Measurements from ENCODE around the gene HPGDS.

Gene HPGDS

DNA sequence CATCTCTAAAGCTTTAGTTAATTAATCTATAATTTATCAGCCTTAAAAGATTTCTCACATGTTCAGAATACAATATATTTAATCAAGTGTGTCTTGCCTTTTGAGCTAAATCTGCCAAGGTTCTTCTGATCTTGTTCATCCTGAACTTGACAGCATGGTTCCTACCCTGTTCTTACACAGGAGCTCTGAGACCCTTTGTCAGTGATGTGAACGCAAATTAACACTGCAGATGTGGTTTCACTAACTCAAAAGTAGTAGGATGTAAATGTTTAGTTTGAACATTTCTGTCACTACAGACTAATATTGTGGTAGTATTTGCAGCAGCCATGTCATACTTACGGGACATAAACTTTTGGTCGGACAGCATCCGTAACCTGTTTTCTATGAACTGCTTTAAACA, 75.6 kb downstream of the HPGDS start:
- TF ChIP-seq, protein P1, sequence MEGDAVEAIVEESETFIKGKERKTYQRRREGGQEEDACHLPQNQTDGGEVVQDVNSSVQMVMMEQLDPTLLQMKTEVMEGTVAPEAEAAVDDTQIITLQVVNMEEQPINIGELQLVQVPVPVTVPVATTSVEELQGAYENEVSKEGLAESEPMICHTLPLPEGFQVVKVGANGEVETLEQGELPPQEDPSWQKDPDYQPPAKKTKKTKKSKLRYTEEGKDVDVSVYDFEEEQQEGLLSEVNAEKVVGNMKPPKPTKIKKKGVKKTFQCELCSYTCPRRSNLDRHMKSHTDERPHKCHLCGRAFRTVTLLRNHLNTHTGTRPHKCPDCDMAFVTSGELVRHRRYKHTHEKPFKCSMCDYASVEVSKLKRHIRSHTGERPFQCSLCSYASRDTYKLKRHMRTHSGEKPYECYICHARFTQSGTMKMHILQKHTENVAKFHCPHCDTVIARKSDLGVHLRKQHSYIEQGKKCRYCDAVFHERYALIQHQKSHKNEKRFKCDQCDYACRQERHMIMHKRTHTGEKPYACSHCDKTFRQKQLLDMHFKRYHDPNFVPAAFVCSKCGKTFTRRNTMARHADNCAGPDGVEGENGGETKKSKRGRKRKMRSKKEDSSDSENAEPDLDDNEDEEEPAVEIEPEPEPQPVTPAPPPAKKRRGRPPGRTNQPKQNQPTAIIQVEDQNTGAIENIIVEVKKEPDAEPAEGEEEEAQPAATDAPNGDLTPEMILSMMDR (IDR thresholded peaks at IDR 0.05; ENCODE audit: control insufficient read depth, insufficient read depth, low read depth, low read length, missing control alignments): no peak

DNA sequence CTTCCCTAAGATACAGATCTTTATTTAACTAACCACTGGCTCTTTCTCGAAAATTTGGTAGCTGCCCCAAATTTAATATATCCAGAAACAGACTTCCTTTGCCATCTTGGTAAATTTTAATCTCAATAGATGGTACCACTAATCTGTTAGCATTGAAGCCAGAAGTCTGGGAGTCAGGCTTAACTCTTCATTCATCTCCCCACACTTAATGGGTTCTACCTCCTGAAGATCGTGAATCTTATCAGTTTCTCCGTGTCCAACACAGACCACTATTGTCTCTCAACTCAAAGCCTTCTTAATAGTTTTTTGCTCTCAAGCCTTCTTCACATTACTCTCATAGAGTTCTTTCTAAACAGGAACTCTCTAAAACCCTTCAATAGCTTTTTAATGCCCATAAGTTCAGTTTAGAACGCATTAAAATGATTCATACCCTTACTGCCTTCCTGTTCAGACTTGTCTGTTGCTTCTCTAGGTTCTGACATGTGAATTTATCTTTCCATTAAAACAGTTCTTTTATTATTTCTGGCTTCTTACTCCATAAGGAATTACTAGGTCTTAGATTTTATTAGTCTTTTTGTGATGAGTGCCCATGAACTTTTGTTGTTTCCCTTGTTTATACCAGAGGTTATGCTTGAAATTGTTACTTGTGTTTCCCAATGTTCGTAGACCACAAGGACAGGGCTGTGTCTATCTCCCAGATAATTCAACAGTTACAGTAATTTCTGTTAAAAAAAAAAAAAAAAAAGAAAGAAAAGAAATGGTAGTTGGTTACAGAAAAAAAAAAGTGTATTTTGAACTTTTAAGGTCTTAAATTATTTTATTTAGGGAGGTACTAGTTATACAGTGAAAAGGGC, 80.2 kb downstream of the HPGDS start:
- no peak overlapping the region for H3K4me3 ChIP-seq (ENCODE audit: control insufficient read depth, low read depth, low read length)
- TF ChIP-seq, protein P1 (IDR thresholded peaks at IDR 0.05; ENCODE audit: control insufficient read depth, insufficient read depth, low read depth, low read length, missing control alignments): no peak
- DNase-seq (ENCODE audit: low read depth): no peak

More for the DNA sequence above, 75.6 kb downstream of the HPGDS start:
- DNase-seq (ENCODE audit: low read depth): no peak
- H3K4me3 ChIP-seq (ENCODE audit: control insufficient read depth, low read depth, low read length): no peak overlapping the region

DNA sequence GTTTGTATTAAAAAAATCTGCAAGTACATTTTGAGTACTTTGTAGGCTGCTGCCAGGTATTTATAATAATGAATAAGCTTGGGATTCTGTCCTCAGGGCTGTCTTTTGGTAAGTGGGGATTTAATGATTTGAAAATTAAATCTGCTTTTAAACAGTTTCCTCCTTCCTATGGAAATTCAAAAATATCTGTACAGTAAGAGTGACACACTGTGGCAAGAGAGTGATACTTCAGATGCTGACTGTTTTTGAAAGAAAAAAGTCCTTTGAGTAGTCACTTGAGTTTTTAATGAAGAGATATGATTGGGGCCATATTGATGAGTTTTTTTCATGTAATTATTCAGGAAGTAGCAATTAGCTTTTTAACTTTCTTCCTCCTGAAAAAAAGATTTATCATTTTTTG, 85.8 kb downstream of the HPGDS start:
- TF ChIP-seq, protein P1 (IDR thresholded peaks at IDR 0.05; ENCODE audit: control insufficient read depth, insufficient read depth, low read depth, low read length, missing control alignments): no peak
- no peak for DNase-seq (ENCODE audit: low read depth)
- H3K4me3 ChIP-seq (ENCODE audit: control insufficient read depth, low read depth, low read length): no peak overlapping the region

DNA sequence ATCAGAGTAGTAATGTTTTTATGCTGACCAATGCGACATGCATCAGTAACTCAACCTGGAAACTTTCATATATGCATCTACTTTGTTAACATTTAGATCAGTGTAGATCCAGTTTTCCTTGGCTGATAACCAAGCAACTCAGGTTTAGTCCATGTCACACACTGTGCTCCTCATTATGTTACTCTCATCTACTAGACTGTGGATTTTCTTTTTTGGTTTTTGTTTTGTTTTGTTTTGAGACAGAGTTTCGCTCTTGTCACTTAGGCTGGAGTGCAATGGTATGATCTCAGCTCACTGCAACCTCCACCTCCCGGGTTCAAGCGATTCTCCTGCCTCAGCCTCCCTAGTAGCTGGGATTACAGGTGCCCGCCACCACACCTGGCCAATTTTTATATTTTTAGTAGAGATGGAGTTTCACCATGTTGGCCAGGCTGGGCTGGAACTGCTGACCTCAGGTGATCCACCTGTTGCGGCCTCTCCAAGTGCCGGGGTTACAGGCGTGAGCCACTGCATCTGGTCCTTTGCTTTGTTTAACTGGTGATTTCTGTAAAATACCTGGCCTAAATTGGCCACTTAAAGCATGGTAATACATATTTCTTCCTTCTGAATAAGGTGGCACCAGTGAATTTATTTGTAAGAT, 86.4 kb downstream of the HPGDS start:
- DNase-seq (ENCODE audit: low read depth): no peak
- TF ChIP-seq, protein P1 (IDR thresholded peaks at IDR 0.05; ENCODE audit: control insufficient read depth, insufficient read depth, low read depth, low read length, missing control alignments): no peak
- no peak overlapping the region for H3K4me3 ChIP-seq (ENCODE audit: control insufficient read depth, low read depth, low read length)

DNA sequence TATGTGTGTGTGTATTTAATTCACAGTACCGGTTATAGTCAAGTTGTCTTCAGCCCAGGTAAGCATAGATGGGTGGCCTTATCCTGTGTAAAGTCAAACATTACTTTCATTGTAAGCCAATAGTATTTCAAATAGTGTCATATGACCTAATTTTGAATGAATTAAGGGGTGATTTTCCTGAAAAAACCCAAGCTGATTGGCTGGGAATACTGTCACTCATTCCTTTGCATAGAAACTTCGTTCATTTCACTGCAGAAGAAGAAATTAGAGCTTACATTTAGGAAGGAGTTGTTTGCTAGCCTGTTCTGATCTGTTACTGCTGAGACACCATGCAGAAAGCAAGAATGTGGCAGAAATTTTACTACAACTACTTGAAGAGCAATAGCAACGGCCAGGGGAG, 89.6 kb downstream of the HPGDS start:
- H3K4me3 ChIP-seq (ENCODE audit: control insufficient read depth, low read depth, low read length): no peak overlapping the region
- TF ChIP-seq, protein P1 (IDR thresholded peaks at IDR 0.05; ENCODE audit: control insufficient read depth, insufficient read depth, low read depth, low read length, missing control alignments): no peak
- no peak for DNase-seq (ENCODE audit: low read depth)

DNA sequence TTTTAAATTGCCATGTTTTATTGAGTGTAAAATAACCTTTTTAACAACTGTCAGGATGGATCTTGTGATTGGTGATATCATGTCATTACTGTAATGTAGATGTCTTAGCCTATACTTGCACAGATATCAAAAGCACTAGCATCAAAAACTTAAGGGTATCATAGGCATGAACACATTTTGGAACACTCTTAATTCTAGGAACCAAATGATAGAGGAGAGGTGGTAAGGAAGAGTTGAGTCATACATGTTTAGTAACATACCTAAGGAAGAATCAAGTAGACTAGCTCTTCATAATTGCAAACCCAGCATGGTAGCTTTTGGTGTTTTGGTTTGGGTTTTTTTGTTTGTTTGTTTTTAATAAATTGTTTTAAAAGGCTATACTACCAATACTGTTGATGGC, 91.5 kb downstream of the HPGDS start:
- TF ChIP-seq, protein P1 (IDR thresholded peaks at IDR 0.05; ENCODE audit: control insufficient read depth, insufficient read depth, low read depth, low read length, missing control alignments): no peak
- no peak for DNase-seq (ENCODE audit: low read depth)
- H3K4me3 ChIP-seq (ENCODE audit: control insufficient read depth, low read depth, low read length): no peak overlapping the region
